ENCODE results near the gene NT5DC3. TPM values are rescaled to one million over a fixed set of nuclear protein-coding genes. Genes with fewer than 3 reads are reported as not detected.

NT5DC3 gene
- total and polyA plus RNA-seq, 11 donors: 0.95 to 6.3 (median 3.7) TPM

DNA sequence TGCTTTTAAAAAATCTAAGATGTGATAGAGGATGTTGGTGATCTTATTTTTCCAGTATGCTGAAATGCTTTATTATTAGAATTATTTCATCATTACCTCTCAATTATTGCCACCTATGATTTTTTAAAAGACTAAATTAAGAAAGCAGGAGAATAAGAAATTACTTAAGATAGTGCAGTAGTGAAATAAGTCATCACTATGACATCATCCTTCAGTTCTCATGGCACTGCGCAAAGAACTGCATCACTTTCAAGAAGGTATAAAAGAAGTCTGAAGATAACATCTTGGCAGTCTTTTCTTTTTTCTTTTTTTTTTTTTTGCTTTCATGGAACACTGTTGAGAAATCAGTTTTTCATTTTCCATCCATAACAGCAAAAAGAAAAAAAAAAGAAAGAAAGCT is 24.4 kb downstream of the NT5DC3 start:
- intact Hi-C loops (cut with DNase I): no loop called here
- TF ChIP-seq POLR2A (IDR thresholded peaks at IDR 0.05): no peak
- TF ChIP-seq, protein P1, sequence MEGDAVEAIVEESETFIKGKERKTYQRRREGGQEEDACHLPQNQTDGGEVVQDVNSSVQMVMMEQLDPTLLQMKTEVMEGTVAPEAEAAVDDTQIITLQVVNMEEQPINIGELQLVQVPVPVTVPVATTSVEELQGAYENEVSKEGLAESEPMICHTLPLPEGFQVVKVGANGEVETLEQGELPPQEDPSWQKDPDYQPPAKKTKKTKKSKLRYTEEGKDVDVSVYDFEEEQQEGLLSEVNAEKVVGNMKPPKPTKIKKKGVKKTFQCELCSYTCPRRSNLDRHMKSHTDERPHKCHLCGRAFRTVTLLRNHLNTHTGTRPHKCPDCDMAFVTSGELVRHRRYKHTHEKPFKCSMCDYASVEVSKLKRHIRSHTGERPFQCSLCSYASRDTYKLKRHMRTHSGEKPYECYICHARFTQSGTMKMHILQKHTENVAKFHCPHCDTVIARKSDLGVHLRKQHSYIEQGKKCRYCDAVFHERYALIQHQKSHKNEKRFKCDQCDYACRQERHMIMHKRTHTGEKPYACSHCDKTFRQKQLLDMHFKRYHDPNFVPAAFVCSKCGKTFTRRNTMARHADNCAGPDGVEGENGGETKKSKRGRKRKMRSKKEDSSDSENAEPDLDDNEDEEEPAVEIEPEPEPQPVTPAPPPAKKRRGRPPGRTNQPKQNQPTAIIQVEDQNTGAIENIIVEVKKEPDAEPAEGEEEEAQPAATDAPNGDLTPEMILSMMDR (IDR thresholded peaks at IDR 0.05): no peak
- ATAC-seq (no peak), DNase-seq (no peak)
- H3K9me3 ChIP-seq: peaks cover 0 to 10% (median 0%) of the 10 kb centered on the region in 12 donors
- H3K36me3 ChIP-seq: no peaks in the 10 kb centered on the region
- no peak overlapping the region for H3K27ac ChIP-seq
- no peaks in the 10 kb centered on the region for H3K4me1 ChIP-seq
- H3K4me3 ChIP-seq: no peak overlapping the region
- H3K27me3 ChIP-seq: no peaks in the 10 kb centered on the region
- 92 to 99% (median 97%) methylated on average over 1 of the region's 1 CpG for WGBS, 4 donors

- TF ChIP-seq POLR2A (IDR thresholded peaks at IDR 0.05): no peak
- TF ChIP-seq, protein P1 (IDR thresholded peaks at IDR 0.05): no peak
- Histone ChIP-seq H3K27me3 (no peaks in the 10 kb centered on the region), H3K4me1 (no peaks in the 10 kb centered on the region), H3K9me3 (no peaks in the 10 kb centered on the region), H3K27ac (no peak overlapping the region), H3K36me3 (no peaks in the 10 kb centered on the region), H3K4me3 (no peak overlapping the region)
- intact Hi-C loops (cut with DNase I): no loop called here
- DNase-seq (no peak), ATAC-seq (no peak)
- 50 to 58% (median 54%) methylated on average over 3 of the region's 3 CpGs for WGBS, 4 donors
Measured at GRCh38 chr12:103814436-103814835, 26.6 kb downstream of the NT5DC3 start.

DNA sequence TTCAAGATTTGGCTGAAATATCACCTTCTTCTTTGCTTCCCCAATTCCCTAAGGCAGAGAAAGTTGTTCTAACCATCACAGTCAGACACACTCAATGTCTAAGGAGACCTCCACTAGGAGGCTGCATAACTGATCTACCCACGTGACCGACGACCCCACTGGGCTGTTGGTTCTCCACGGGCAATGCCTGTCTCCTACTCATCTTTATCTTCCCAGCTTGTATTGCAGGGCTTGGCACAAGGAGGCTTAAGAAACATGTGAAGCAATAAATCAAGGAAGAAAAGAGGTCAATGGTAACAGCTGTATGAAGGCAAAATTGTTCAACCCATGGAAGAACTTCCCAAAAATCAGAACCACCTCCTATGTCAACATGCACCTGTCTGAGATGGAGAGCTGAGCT is 27.1 kb downstream of the NT5DC3 start:
- ATAC-seq: no peak
- no peak overlapping the region for H3K27ac ChIP-seq
- H3K27me3 ChIP-seq: no peaks in the 10 kb centered on the region
- intact Hi-C loops (cut with DNase I): no loop called here
- 72 to 83% (median 76%) methylated on average over 4 of the region's 4 CpGs for WGBS, 4 donors
- no peaks in the 10 kb centered on the region for H3K4me1 ChIP-seq
- TF ChIP-seq, protein P1 (IDR thresholded peaks at IDR 0.05): no peak
- TF ChIP-seq POLR2A (IDR thresholded peaks at IDR 0.05): no peak
- no peak for DNase-seq
- no peaks in the 10 kb centered on the region for H3K9me3 ChIP-seq
- no peaks in the 10 kb centered on the region for H3K36me3 ChIP-seq
- H3K4me3 ChIP-seq: no peak overlapping the region

GRCh38 chr12:103813426-103813825 is 27.6 kb downstream of the NT5DC3 start:
- ATAC-seq: no peak
- WGBS, 4 donors: 90 to 96% (median 93%) methylated on average over 3 of the region's 3 CpGs
- Histone ChIP-seq H3K4me1 (no peaks in the 10 kb centered on the region), H3K9me3 (no peaks in the 10 kb centered on the region), H3K4me3 (no peak overlapping the region), H3K27ac (no peak overlapping the region), H3K36me3 (no peaks in the 10 kb centered on the region), H3K27me3 (no peaks in the 10 kb centered on the region)
- no peak for DNase-seq
- TF ChIP-seq, protein P1 (IDR thresholded peaks at IDR 0.05): no peak
- TF ChIP-seq POLR2A (IDR thresholded peaks at IDR 0.05): no peak
- intact Hi-C loops (cut with DNase I): no loop called here
